Right lobe of liver (tissue), 6 donors: Measurements from ENCODE around the gene LAMTOR2. TPM values are rescaled to one million over a fixed set of nuclear protein-coding genes. Genes with fewer than 3 reads are reported as not detected.

ENCODE experiments used
- ATAC-seq, 4 donors: fragments of 200-7000 bp; cut with Tn5 transposase; one replicate each; pipeline ENCODE4 v1.9.1; 2020; ENCODE audit warnings: mild to moderate bottlenecking in 4 of 4, moderate library complexity in 4 of 4
- DNase-seq, 3 donors: peaks; one replicate each; pipeline ENCODE4 v3.0.0-alpha.2; 2020
- H3K27ac ChIP-seq, 3 donors: fragments of 200-600 bp; one replicate each; pipeline ENCODE4 v1.8.0; 2022
- H3K27me3 ChIP-seq, 2 donors: fragments of 200-600 bp; one replicate each; pipeline ENCODE4 v1.8.0; 2022
- H3K36me3 ChIP-seq, 4 donors: fragments of 200-600 bp; sonication (generic) in 1 of 4; one replicate each; pipeline versions ENCODE4 v1.5.1 to v1.8.0; 2017 to 2022; ENCODE audit warnings: control low read depth in 1 of 4
- H3K4me1 ChIP-seq, 4 donors: fragments of 200-600 bp; sonication (generic) in 1 of 4; one replicate each; pipeline versions ENCODE4 v1.5.1 to v1.8.0; 2017 to 2022; ENCODE audit warnings: control low read depth in 1 of 4
- H3K4me3 ChIP-seq, 3 donors: fragments of 200-600 bp; one replicate each; pipeline ENCODE4 v1.8.0; 2022
- H3K9me3 ChIP-seq, 4 donors: fragments of 200-600 bp; sonication (generic) in 1 of 4; one replicate each; pipeline versions ENCODE4 v1.5.1 to v1.8.0; 2017 to 2022; ENCODE audit warnings: control low read depth in 1 of 4
- CTCF ChIP-seq, 4 donors: fragments of 200-600 bp in 3 of 4; fragments of 450-650 bp in 1 of 4; IDR thresholded peaks; one replicate each; pipeline versions ENCODE4 v1.5.1 to v1.8.0; 2016 to 2022; ENCODE audit warnings: antibody characterized with exemption in 4 of 4, mild to moderate bottlenecking in 2 of 4
- POLR2A ChIP-seq: fragments of 450-650 bp; IDR thresholded peaks from one replicate; pipeline ENCODE4 v1.6.1; 2017; ENCODE audit warnings: antibody characterized with exemption, mild to moderate bottlenecking
- WGBS: methylation state at CpG from one replicate; pipeline ENCODE4 v1.1.6; 2018; ENCODE audit warnings: low coverage, low lambda C conversion rate; ENCODE audit not compliant: insufficient coverage; ENCODE audit errors: missing lambda C conversion rate; 5-methylcytosine and 5-hydroxymethylcytosine counted together
- intact Hi-C, 2 donors: fragments of 100-400 bp; cut with DNase I; formaldehyde crosslinking; loops; one replicate each; pipeline versions ENCODE4 v1.11.2 to v1.14.1; 2022
- total RNA-seq, 6 experiments: library from RNA; depleted of rRNA in 2 of 6; stranded (reverse); fragments of >200 nt in 2 of 6; fragmentation: NEBNext Ultra II Directional in 3 of 6; extraction: Animal tissue kit (Norgen Biotek cat#: 25700) in 3 of 6; gene quantifications; one replicate each; pipeline versions ENCODE4 v1.1.0 to v1.2.4, GENCODE V29; 2016 to 2023
- donor health status: DM: no; HTN: yes; CAD: no.
- donor health status: DM: no; HTN: no; CAD: no.
- donor health status: DM: no; HTN: no; CAD: no.
- donor health status: DM: no; HTN: yes; CAD: no.
- donor health status: DM: no; HTN: yes; CAD: no.

LAMTOR2 gene
- total RNA-seq, 6 experiments from 2014 or later: 49.4 to 71.0 (median 60.3) TPM

- TF ChIP-seq CTCF (IDR thresholded peaks at IDR 0.05): no peak
- TF ChIP-seq POLR2A: no peak
- 60% methylated on average over 2 of the region's 2 CpGs for WGBS
These were observed 9.4 kb downstream of the LAMTOR2 start for GRCh38 chr1:156063997-156064285.

DNA sequence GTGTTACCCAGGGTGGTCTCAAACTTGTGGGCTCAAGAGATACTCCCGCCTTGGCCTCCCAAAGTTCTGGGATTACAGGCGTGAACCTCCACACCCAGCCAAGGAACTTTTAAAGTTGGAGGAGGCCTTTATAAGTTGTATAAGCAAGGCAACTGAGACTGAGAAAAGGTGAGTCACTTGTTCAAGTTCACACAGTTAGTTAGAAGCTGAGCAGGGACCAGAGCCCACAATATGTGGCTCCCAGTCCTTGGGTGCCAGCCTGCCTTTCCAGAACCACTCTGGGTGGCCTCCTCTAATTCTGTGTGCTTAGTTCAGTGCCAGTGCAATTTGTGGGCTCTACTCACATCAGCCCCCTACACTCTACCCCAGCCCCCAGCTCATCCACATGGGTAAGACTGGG is 10.0 kb downstream of the LAMTOR2 start:
- Histone ChIP-seq H3K4me3 (no peak overlapping the region), H3K4me1 (peaks cover 0 to 4% (median 3%) of the 10 kb centered on the region in 4 donors), H3K9me3 (no peaks in the 10 kb centered on the region), H3K27ac (no peak overlapping the region), H3K36me3 (no peaks in the 10 kb centered on the region), H3K27me3 (no peaks in the 10 kb centered on the region)
- intact Hi-C loops: loop anchor here in 1 of 2 donors (10.0 kb wide), 1 partner anchor 60 kb away; no protein-coding TSS in a partner anchor
- DNase-seq (no peak), ATAC-seq (no peak)
- WGBS: 80% methylated on average over 2 of the region's 2 CpGs
- TF ChIP-seq POLR2A (no peak), CTCF (IDR thresholded peaks at IDR 0.05) (no peak)

More at GRCh38 chr1:156063997-156064285, 9.4 kb downstream of the LAMTOR2 start:
- no peaks in the 10 kb centered on the region for H3K36me3 ChIP-seq
- H3K9me3 ChIP-seq: no peaks in the 10 kb centered on the region
- intact Hi-C loops: loop anchor here in 1 of 2 donors (10.0 kb wide), 1 partner anchor 59 kb away; no protein-coding TSS in a partner anchor
- no peaks in the 10 kb centered on the region for H3K4me1 ChIP-seq
- no peak overlapping the region for H3K4me3 ChIP-seq
- H3K27ac ChIP-seq: no peak overlapping the region
- H3K27me3 ChIP-seq: no peaks in the 10 kb centered on the region
- DNase-seq (no peak), ATAC-seq (no peak)

- H3K4me1 ChIP-seq: peaks cover 0 to 7% (median 6%) of the 10 kb centered on the region in 4 donors
- DNase-seq (no peak), ATAC-seq (no peak)
- TF ChIP-seq CTCF (IDR thresholded peaks at IDR 0.05): no peak
- TF ChIP-seq POLR2A: no peak
- WGBS: 94% methylated on average over 2 of the region's 3 CpGs
- H3K27ac ChIP-seq: no peak overlapping the region
- H3K4me3 ChIP-seq: no peak overlapping the region
- no peaks in the 10 kb centered on the region for H3K9me3 ChIP-seq
- H3K36me3 ChIP-seq: no peaks in the 10 kb centered on the region
- no peaks in the 10 kb centered on the region for H3K27me3 ChIP-seq
- intact Hi-C loops: loop anchor here in 1 of 2 donors (10.0 kb wide), 1 partner anchor 60 kb away; no protein-coding TSS in a partner anchor
These were observed 10.6 kb downstream of the LAMTOR2 start for GRCh38 chr1:156065212-156065611.

DNA sequence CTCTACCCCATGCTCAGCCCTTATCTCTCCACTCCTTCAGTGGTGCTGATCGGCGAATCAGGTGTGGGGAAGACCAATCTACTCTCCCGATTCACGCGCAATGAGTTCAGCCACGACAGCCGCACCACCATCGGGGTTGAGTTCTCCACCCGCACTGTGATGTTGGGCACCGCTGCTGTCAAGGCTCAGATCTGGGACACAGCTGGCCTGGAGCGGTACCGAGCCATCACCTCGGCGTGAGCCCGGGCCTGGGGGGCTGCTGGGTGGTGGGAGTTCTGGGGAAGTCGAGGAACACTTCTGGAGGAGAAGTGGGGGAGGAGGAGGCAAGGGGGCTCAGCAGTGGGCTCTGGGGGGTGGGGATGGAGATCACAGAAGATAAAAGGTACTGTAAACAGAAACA is 11.3 kb downstream of the LAMTOR2 start:
- Histone ChIP-seq H3K36me3 (no peaks in the 10 kb centered on the region), H3K4me3 (no peak overlapping the region), H3K27me3 (no peaks in the 10 kb centered on the region), H3K9me3 (no peaks in the 10 kb centered on the region), H3K4me1 (peaks cover 0 to 14% (median 8%) of the 10 kb centered on the region in 4 donors), H3K27ac (no peak overlapping the region)
- TF ChIP-seq POLR2A: no peak
- no peak for TF ChIP-seq CTCF (IDR thresholded peaks at IDR 0.05)
- DNase-seq (no peak), ATAC-seq (no peak)
- intact Hi-C loops: loop anchor here in 1 of 2 donors (10.0 kb wide), 1 partner anchor 61 kb away; no protein-coding TSS in a partner anchor
- WGBS: 75% methylated on average over 3 of the region's 16 CpGs
